HepG2 (cell line): ENCODE measurements around the gene ONECUT3. TPM values are rescaled to one million over a fixed set of nuclear protein-coding genes. Genes with fewer than 3 reads are reported as not detected.

ENCODE experiments used
- CEBPB ChIP-seq: IDR thresholded peaks from 2 replicates; pipeline ENCODE4 v1.6.1; 2011; ENCODE audit warnings: low read depth, low read length, improper control_type of control experiment, borderline replicate concordance
- CENPT ChIP-seq: sonication (generic); formaldehyde crosslinking; IDR thresholded peaks from 2 replicates; pipeline ENCODE4 v1.8.0; 2022; ENCODE audit warnings: low read depth, mild to moderate bottlenecking, moderate library complexity, missing genetic modification reagents
- FOXA3 ChIP-seq: IDR thresholded peaks from 2 replicates; pipeline ENCODE4 v1.6.1; 2016; ENCODE audit warnings: missing genetic modification reagents, missing compliant biosample characterization
- FOXO1 ChIP-seq: sonication (generic); formaldehyde crosslinking; IDR thresholded peaks from 2 replicates; pipeline ENCODE4 v1.4.0; 2020; ENCODE audit warnings: missing genetic modification reagents
- GMEB1 ChIP-seq: sonication (generic); formaldehyde crosslinking; IDR thresholded peaks from 2 replicates; pipeline ENCODE4 v1.5.1; 2020; ENCODE audit warnings: missing genetic modification reagents, mild to moderate bottlenecking, borderline replicate concordance
- MAZ ChIP-seq, 2 experiments: sonication (generic) in 1 of 2; formaldehyde crosslinking in 1 of 2; IDR thresholded peaks; 2 replicates each; pipeline versions ENCODE4 v1.5.0 to v1.6.1; 2012 to 2020; ENCODE audit warnings: low read depth in 2 of 2, mild to moderate bottlenecking in 2 of 2, borderline replicate concordance in 1 of 2, improper control_type of control experiment in 1 of 2, low read length in 1 of 2, missing genetic modification reagents in 1 of 2, moderate library complexity in 1 of 2
- NFYC ChIP-seq: IDR thresholded peaks from 2 replicates; pipeline ENCODE4 v1.6.1; 2016; ENCODE audit warnings: missing genetic modification reagents, missing compliant biosample characterization
- NR0B2 ChIP-seq: sonication (generic); formaldehyde crosslinking; IDR thresholded peaks from 2 replicates; pipeline ENCODE4 v1.4.0; 2020; ENCODE audit warnings: mild to moderate bottlenecking, missing genetic modification reagents
- POLR2A ChIP-seq, 2 experiments: IDR thresholded peaks; 2 replicates each; pipeline ENCODE4 v1.6.1; 2011; ENCODE audit warnings: low read depth in 2 of 2, low read length in 2 of 2, mild to moderate bottlenecking in 1 of 2, moderate library complexity in 1 of 2; ENCODE audit not compliant: insufficient read depth in 1 of 2
- SRSF9 ChIP-seq: fragments of 200-400 bp; formaldehyde crosslinking; IDR thresholded peaks from 2 replicates; pipeline ENCODE4 v1.6.1; 2018; ENCODE audit warnings: borderline replicate concordance, mild to moderate bottlenecking, low read depth, low read length; ENCODE audit not compliant: insufficient read depth, poor library complexity, severe bottlenecking
- ZNF138 ChIP-seq: sonication (generic); formaldehyde crosslinking; IDR thresholded peaks from 2 replicates; pipeline ENCODE4 v1.5.0; 2020; ENCODE audit warnings: mild to moderate bottlenecking, low read depth, missing genetic modification reagents
- ZNF33A ChIP-seq: sonication (generic); formaldehyde crosslinking; IDR thresholded peaks from 2 replicates; pipeline ENCODE4 v1.5.1; 2020; ENCODE audit warnings: missing genetic modification reagents, mild to moderate bottlenecking, moderate library complexity, borderline replicate concordance
- ZNF34 ChIP-seq: sonication (generic); formaldehyde crosslinking; IDR thresholded peaks from 2 replicates; pipeline ENCODE4 v1.4.0; 2020; ENCODE audit warnings: mild to moderate bottlenecking, missing genetic modification reagents, borderline replicate concordance
- ZNF501 ChIP-seq: sonication (generic); formaldehyde crosslinking; IDR thresholded peaks from 2 replicates; pipeline ENCODE4 v1.5.1; 2020; ENCODE audit warnings: mild to moderate bottlenecking, moderate library complexity, missing genetic modification reagents
- polyA plus RNA-seq, 8 experiments: library from polyadenylated mRNA; depleted of rRNA in 3 of 8; stranded (reverse) in 7 of 8; unstranded in 1 of 8; fragments of >200 nt; fragmentation: Illumina TruSeq in 4 of 8; extraction: Trizol in 4 of 8; gene quantifications; 2 replicates each; pipeline versions ENCODE4 v1.2.1 to v1.2.3, GENCODE V29; 2011 to 2016; ENCODE audit warnings: low read depth in 4 of 8, missing spikeins in 1 of 8, mixed read lengths in 1 of 8; ENCODE audit not compliant: insufficient read depth in 1 of 8
- total RNA-seq, 5 experiments: library from RNA; depleted of rRNA; stranded (reverse); fragments of >200 nt; fragmentation: Illumina TruSeq; extraction: Trizol; gene quantifications; 2 replicates each; pipeline ENCODE4 v1.2.3, GENCODE V29; 2016; ENCODE audit warnings: low read depth in 1 of 5
- TF ChIP-seq, protein P1 (sequence below), 2 experiments: fragments of 450-650 bp in 1 of 2; sonication (generic) in 1 of 2; formaldehyde crosslinking in 1 of 2; IDR thresholded peaks; 2 replicates each; pipeline versions ENCODE4 v1.6.1 to v1.8.0; 2016 to 2022; ENCODE audit warnings: antibody characterized with exemption in 1 of 2, mild to moderate bottlenecking in 1 of 2, missing genetic modification reagents in 1 of 2
- TF ChIP-seq, protein P2 (sequence below): IDR thresholded peaks from 2 replicates; pipeline ENCODE4 v1.6.1; 2016; ENCODE audit warnings: low read depth, control low read depth

The ONECUT3 gene
- total and polyA plus RNA-seq, 2 of the 13 experiments (the other 11 are each of a cell fraction or from before 2014, with no cell fraction given): under 0.01 TPM; not detected in 1

DNA sequence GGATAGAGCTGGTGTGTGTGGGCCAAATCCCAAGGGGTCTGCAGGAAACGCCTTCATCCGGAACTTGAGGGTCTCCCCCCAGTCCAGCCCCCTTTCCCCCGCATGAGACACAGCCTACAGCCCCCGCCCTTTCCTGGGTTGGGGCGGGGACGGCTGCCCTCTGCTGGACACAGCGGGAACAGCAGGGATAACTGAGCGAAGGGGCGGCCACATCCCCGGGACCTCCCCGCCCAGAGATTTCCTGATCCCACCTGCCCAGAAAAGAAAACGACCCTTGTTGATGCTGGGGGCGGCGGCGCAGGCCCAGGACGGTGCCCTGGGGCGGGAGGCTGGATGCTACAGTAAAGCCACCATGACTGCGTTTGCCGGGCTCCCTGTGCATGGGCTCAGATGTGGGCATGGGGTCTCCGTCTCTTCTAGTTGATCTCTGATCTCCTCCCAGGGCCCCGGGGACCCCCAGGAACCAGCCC, 14.2 kb downstream of the ONECUT3 start (continued):
- no peak for TF ChIP-seq FOXA3
- TF ChIP-seq CENPT (CRISPR knock-in tag): no peak
- TF ChIP-seq NFYC (CRISPR knock-in tag): no peak
- TF ChIP-seq SRSF9: no peak
- TF ChIP-seq NR0B2: no peak
- no peak for TF ChIP-seq GMEB1
- TF ChIP-seq ZNF138: no peak
- no peak for TF ChIP-seq CEBPB
- TF ChIP-seq, protein P1, sequence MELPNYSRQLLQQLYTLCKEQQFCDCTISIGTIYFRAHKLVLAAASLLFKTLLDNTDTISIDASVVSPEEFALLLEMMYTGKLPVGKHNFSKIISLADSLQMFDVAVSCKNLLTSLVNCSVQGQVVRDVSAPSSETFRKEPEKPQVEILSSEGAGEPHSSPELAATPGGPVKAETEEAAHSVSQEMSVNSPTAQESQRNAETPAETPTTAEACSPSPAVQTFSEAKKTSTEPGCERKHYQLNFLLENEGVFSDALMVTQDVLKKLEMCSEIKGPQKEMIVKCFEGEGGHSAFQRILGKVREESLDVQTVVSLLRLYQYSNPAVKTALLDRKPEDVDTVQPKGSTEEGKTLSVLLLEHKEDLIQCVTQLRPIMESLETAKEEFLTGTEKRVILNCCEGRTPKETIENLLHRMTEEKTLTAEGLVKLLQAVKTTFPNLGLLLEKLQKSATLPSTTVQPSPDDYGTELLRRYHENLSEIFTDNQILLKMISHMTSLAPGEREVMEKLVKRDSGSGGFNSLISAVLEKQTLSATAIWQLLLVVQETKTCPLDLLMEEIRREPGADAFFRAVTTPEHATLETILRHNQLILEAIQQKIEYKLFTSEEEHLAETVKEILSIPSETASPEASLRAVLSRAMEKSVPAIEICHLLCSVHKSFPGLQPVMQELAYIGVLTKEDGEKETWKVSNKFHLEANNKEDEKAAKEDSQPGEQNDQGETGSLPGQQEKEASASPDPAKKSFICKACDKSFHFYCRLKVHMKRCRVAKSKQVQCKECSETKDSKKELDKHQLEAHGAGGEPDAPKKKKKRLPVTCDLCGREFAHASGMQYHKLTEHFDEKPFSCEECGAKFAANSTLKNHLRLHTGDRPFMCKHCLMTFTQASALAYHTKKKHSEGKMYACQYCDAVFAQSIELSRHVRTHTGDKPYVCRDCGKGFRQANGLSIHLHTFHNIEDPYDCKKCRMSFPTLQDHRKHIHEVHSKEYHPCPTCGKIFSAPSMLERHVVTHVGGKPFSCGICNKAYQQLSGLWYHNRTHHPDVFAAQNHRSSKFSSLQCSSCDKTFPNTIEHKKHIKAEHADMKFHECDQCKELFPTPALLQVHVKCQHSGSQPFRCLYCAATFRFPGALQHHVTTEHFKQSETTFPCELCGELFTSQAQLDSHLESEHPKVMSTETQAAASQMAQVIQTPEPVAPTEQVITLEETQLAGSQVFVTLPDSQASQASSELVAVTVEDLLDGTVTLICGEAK (IDR thresholded peaks at IDR 0.05): no peak
- TF ChIP-seq, protein P1 (CRISPR knock-in tag; IDR thresholded peaks at IDR 0.05): no peak
- TF ChIP-seq ZNF501: peak; percentile 26; the same call in 1 of the 2 replicates
- no peak for TF ChIP-seq ZNF34 (CRISPR knock-in tag)
- TF ChIP-seq, protein P2, sequence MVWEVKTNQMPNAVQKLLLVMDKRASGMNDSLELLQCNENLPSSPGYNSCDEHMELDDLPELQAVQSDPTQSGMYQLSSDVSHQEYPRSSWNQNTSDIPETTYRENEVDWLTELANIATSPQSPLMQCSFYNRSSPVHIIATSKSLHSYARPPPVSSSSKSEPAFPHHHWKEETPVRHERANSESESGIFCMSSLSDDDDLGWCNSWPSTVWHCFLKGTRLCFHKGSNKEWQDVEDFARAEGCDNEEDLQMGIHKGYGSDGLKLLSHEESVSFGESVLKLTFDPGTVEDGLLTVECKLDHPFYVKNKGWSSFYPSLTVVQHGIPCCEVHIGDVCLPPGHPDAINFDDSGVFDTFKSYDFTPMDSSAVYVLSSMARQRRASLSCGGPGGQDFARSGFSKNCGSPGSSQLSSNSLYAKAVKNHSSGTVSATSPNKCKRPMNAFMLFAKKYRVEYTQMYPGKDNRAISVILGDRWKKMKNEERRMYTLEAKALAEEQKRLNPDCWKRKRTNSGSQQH (CRISPR knock-in tag): no peak
- no peak for TF ChIP-seq ZNF33A (CRISPR knock-in tag)
- TF ChIP-seq POLR2A (IDR thresholded peaks at IDR 0.05; ENCODE audit: insufficient read depth in 1 of 2, low read depth in 2 of 2, low read length in 2 of 2): no peak
- peak; percentile 77; the same call in 1 of the 2 replicates for TF ChIP-seq MAZ (IDR thresholded peaks at IDR 0.05; ENCODE audit: borderline replicate concordance, low read depth, low read length)
- peak; percentile 53; the same call in 1 of the 2 replicates for TF ChIP-seq MAZ (CRISPR knock-in tag; IDR thresholded peaks at IDR 0.05; ENCODE audit: low read depth)
- TF ChIP-seq FOXO1 (CRISPR knock-in tag): 0 out of 2 replicates have a peak, but pooled peaks have one; percentile 15
